GM20000 (cell line): Measurements from ENCODE around the gene ARHGAP26.

Experiments used
- DNase-seq: peaks from one replicate; pipeline ENCODE4 v3.0.0; 2012; ENCODE audit warnings: low spot score
- TF ChIP-seq, protein P1 (sequence below): IDR thresholded peaks from 2 replicates; pipeline ENCODE4 v1.5.1; 2012; ENCODE audit warnings: mild to moderate bottlenecking, control low read depth; ENCODE audit errors: extremely low read depth, missing control alignments

The ARHGAP26 gene

GRCh38 chr5:142906863-142907671 lies 136.9 kb downstream of the ARHGAP26 start:
- no peak for DNase-seq
- TF ChIP-seq, protein P1, sequence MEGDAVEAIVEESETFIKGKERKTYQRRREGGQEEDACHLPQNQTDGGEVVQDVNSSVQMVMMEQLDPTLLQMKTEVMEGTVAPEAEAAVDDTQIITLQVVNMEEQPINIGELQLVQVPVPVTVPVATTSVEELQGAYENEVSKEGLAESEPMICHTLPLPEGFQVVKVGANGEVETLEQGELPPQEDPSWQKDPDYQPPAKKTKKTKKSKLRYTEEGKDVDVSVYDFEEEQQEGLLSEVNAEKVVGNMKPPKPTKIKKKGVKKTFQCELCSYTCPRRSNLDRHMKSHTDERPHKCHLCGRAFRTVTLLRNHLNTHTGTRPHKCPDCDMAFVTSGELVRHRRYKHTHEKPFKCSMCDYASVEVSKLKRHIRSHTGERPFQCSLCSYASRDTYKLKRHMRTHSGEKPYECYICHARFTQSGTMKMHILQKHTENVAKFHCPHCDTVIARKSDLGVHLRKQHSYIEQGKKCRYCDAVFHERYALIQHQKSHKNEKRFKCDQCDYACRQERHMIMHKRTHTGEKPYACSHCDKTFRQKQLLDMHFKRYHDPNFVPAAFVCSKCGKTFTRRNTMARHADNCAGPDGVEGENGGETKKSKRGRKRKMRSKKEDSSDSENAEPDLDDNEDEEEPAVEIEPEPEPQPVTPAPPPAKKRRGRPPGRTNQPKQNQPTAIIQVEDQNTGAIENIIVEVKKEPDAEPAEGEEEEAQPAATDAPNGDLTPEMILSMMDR = no peak

DNA sequence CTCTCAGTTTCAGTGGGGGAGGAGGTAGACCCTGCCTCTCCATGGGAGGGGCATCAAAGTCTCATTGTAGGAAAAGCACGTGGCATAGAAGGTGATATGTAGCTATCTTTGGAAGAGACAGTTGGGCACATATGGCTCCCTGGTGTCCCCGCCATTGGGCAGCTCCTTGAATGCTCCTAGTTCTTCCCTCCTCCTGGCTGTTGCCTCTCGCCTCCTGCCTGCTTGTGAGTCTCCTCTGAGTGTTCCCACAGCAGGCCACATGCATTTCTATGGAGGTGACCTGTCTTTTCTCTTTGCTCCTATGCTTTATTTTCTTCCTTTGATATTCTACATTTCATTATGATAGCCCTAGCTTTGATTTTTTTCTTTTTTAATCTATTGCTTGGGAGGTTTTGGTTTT lies 138.5 kb downstream of the ARHGAP26 start:
- TF ChIP-seq, protein P1 = no peak
- DNase-seq = no peak

GRCh38 chr5:142910128-142910527 lies 140.0 kb downstream of the ARHGAP26 start:
- no peak for DNase-seq
- TF ChIP-seq, protein P1 = no peak

- TF ChIP-seq, protein P1 = no peak
- DNase-seq = no peak
Observed at GRCh38 chr5:142911170-142911569, 141.0 kb downstream of the ARHGAP26 start.

DNA sequence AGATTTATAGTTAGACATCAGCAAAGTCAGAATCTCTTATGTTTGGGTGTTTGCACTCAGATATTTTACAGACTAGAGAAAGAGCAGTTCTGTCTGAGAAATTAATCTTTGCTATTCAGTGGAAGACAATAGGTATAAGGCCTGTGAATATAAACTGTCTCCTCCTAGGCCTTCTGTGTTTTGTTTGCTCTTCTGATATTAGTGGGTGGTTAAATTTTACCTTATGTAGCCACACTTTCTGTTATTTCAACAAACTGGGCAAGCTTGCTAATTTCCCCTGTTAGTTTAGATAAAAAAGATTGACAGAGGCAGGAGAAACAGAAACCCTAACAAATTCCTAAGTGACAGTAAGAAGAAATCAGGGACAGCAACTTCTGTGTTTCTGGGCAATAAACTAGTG lies 141.6 kb downstream of the ARHGAP26 start:
- TF ChIP-seq, protein P1 = no peak
- no peak for DNase-seq

DNA sequence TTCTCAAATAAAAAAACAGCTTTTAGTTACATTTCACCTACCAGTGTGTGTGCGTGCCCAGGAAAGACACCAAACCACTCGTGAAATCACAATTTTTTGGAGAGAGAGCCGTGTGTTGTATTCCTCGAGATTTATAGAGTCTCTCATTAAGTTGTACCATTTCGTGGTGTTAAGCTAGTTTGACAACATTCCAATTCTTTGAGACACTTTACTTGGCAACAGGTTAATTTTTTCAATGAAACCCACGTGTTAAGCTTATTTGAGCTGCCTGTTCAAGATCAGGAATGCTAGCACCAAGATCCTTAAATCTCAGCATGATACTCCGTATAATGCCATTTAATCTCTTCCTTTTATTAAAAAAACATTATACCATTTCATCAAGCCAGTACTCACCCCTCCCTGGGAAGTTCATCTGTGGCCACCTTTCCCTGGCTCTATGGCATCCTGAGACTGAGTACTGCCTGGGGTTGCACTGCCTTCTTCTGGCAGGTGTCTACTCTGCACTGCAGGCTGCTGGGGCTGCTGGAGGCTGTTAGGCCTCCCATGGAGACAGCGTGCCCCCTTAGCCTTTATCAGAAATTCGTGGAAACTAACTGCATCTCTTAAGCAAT lies 143.7 kb downstream of the ARHGAP26 start:
- TF ChIP-seq, protein P1 = no peak
- no peak for DNase-seq

DNA sequence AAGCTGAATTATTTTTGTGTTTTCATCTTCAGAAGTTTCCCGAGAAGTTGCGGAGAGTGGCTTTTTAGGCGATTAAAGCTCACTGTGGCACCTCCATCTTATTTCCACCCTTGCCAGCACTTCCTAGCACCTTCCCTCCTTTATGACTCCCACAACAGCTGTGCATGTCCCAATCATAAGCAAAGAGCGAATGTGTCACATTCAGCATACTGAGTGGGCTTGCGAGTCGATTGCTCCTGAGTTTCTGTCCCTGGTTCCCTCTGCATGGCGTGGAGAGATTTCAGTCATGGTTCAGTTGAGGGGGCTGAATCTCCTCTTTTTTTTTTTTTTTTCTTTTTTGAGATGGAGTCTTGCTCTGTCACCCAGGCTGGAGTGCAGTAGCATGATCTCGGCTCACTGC lies 144.9 kb downstream of the ARHGAP26 start:
- TF ChIP-seq, protein P1 = no peak
- no peak for DNase-seq
